Liver (tissue), 3 donors: ENCODE results near the gene ERFE.

ENCODE experiments used
- ATF3 ChIP-seq: IDR thresholded peaks from 2 replicates; pipeline ENCODE4 v1.6.1; 2016; ENCODE audit warnings: antibody characterized with exemption
- CTCF ChIP-seq: fragments of 150-350 bp; IDR thresholded peaks from 2 replicates; pipeline ENCODE4 v1.5.1; 2017; ENCODE audit warnings: improper control_type of control experiment, low read depth, low read length; ENCODE audit not compliant: missing input control
- FOXA1 ChIP-seq: IDR thresholded peaks from 2 replicates; pipeline ENCODE4 v1.6.1; 2016; ENCODE audit warnings: antibody characterized with exemption
- GABPA ChIP-seq, 2 donors: IDR thresholded peaks in 1 of 2; conservative IDR thresholded peaks in 1 of 2; 2 replicates each; pipeline ENCODE4 v1.6.1; 2016; ENCODE audit warnings: antibody characterized with exemption in 2 of 2, mild to moderate bottlenecking in 1 of 2, moderate library complexity in 1 of 2
- HNF4A ChIP-seq, 2 donors: conservative IDR thresholded peaks; 2 replicates each; pipeline ENCODE4 v1.6.1; 2016; ENCODE audit warnings: antibody characterized with exemption in 2 of 2, mild to moderate bottlenecking in 2 of 2
- HNF4G ChIP-seq: IDR thresholded peaks from 2 replicates; pipeline ENCODE4 v1.6.1; 2016; ENCODE audit warnings: antibody characterized with exemption
- JUND ChIP-seq, 2 donors: IDR thresholded peaks; 2 replicates each; pipeline ENCODE4 v1.6.1; 2016; ENCODE audit warnings: antibody characterized with exemption in 2 of 2
- NR2F2 ChIP-seq: IDR thresholded peaks from 2 replicates; pipeline ENCODE4 v1.6.1; 2016; ENCODE audit warnings: antibody characterized with exemption
- RAD21 ChIP-seq, 2 donors: IDR thresholded peaks; 2 replicates each; pipeline ENCODE4 v1.6.1; 2016; ENCODE audit warnings: antibody characterized with exemption in 2 of 2, mild to moderate bottlenecking in 2 of 2
- REST ChIP-seq: IDR thresholded peaks from 2 replicates; pipeline ENCODE4 v1.6.1; 2016; ENCODE audit warnings: antibody characterized with exemption, mild to moderate bottlenecking
- TAF1 ChIP-seq: conservative IDR thresholded peaks from 2 replicates; pipeline ENCODE4 v1.6.1; 2016; ENCODE audit warnings: antibody characterized with exemption, mild to moderate bottlenecking
- YY1 ChIP-seq: IDR thresholded peaks from 2 replicates; pipeline ENCODE4 v1.6.1; 2016; ENCODE audit warnings: antibody characterized with exemption, mild to moderate bottlenecking
- ZBTB33 ChIP-seq: IDR thresholded peaks from 2 replicates; pipeline ENCODE4 v1.6.1; 2016; ENCODE audit warnings: antibody characterized with exemption
- TF ChIP-seq, protein P1 (sequence below): IDR thresholded peaks from 2 replicates; pipeline ENCODE4 v1.6.1; 2016; ENCODE audit warnings: antibody characterized with exemption
- donor health status: healthy.
- donor health status: healthy.

DNA sequence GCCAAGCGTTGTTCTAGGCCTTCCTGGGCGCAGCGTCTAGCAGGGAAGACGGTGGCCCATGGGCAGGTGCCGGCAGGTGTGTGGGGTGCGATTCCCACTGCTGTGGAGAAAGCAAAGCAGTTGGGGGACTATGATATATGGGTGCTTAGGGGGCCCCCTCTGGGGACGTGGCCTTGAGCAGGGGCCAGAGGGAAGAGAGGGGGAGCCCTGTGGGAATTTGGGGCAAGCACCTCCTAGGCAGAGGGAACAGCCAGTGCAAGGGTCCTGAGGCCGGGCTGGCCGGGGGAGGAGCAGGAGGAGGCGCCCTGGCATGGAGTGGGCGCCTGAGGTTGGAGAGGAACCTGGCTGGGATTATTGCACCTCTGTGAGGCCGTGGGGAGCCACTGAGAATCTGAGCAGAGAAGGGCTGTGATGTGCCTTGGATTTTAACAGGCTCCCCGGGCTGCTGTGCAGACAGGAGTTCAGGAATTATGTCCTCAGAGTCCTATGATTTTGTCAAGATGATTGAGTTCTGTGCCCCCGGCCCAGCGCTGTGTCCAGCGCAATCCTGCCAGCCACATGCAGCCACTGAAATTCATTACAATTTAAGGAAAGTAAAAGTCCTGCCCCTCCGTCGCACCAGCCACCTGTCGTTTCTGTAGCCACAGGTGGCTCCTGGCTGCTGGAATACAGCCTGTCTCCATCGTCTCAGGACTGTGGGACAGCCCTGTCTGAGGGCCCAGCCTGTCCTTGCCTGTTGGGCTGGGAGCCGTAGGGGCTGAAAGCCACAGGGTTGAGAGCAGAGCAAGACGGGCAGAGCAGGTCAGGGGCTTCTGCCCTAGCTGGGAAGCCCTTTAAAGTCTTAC lies 29.4 kb upstream of the ERFE start:
- TF ChIP-seq CTCF, result no peak
- TF ChIP-seq RAD21 (IDR thresholded peaks at IDR 0.05), result no peak
- TF ChIP-seq JUND (IDR thresholded peaks at IDR 0.05), result no peak
- TF ChIP-seq NR2F2, result no peak
- TF ChIP-seq GABPA (IDR thresholded peaks at IDR 0.05 in 1 of 2, conservative IDR thresholded peaks at IDR 0.05 in 1 of 2), result no peak
- no peak for TF ChIP-seq TAF1
- no peak for TF ChIP-seq HNF4A (conservative IDR thresholded peaks at IDR 0.05)
- TF ChIP-seq ZBTB33, result no peak
- TF ChIP-seq, protein P1, sequence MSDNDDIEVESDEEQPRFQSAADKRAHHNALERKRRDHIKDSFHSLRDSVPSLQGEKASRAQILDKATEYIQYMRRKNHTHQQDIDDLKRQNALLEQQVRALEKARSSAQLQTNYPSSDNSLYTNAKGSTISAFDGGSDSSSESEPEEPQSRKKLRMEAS, result no peak
- TF ChIP-seq REST, result no peak
- no peak for TF ChIP-seq YY1
- no peak for TF ChIP-seq HNF4G
- TF ChIP-seq FOXA1, result no peak
- TF ChIP-seq ATF3, result no peak
